A375 (cell line): ENCODE data around the gene HVCN1. TPM values are rescaled to one million over a fixed set of nuclear protein-coding genes. Genes with fewer than 3 reads are reported as not detected.

Experiments used
- small RNA-seq: library from RNA; depleted of rRNA; stranded (forward); fragments of <200 nt; gene quantifications from one replicate; pipeline ENCODE3, GENCODE V24; 2014
- total RNA-seq: library from RNA; depleted of rRNA; stranded (reverse); fragments of >200 nt; shearing (Covaris generic); gene quantifications from 2 replicates; pipeline ENCODE4 v1.2.3, GENCODE V29; 2014; rRNA removed

The HVCN1 gene, protein sequence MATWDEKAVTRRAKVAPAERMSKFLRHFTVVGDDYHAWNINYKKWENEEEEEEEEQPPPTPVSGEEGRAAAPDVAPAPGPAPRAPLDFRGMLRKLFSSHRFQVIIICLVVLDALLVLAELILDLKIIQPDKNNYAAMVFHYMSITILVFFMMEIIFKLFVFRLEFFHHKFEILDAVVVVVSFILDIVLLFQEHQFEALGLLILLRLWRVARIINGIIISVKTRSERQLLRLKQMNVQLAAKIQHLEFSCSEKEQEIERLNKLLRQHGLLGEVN
- 0.11 and 0.30 TPM in 2 replicates for total RNA-seq

DNA sequence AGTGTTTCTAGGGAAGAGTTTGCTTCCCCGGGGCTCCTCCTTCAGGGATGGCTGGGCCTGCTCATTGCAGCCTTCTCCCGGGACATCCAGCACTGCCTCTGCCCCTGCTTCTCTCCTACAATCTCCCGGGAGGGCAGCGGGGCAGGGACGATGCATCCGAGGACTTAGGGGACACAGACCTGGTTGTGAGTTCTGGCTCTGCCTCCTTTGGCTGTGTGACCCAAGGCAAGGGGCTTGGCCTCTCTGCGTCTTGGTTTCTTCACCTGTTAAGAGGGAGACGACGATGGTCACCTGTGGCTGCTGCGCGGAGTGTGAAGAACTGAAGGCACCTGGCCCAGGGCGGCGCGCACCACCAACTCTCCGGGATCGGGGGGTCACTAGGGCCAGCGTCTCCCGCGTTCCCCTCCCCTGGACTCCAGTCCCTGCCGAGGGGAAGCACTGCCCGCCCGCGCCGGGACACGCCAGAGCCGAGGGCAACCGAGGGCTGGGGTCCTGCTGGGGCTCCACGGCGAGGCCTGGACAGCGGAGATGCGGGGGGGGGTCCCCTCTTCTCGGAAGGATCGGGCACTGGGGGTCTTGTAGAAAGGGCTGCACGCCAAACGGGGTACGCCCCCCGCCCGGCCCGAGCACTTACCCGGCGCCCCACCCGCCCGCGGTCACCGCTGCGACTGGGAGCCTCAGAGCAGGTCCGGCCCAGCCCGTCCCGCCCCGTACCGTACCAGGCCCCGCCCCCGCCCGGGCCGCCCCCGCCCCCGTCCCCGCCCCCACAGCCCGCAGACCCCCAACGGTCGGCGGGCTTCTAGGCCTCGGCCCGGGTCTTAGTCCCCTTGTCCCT is at the start of gene HVCN1:
Gene HVCN1 (minus strand): TSS at position 670 of the 835 bp plus-strand sequence. CDS start 5,870 bp downstream, outside the sequence.

GRCh38 chr12:110613771-110614684 is 74.9 kb downstream of the HVCN1 start, which contains the start of gene TCTN1:
TSS of gene TCTN1 (plus strand) at chr12:110614129. CDS start at chr12:110614183, 54 bp downstream.

Small RNA genes within 50 kb of the gene (small RNA-seq; reads per million reads assigned to genes)
- gene RN7SL387P = not detected

Other genes starting within 250 kb of the HVCN1 start
- gene ARPC3, start 238.8 kb downstream of the HVCN1 start, total RNA-seq = 179 and 224 TPM in 2 replicates
- 22.2 and 22.7 TPM in 2 replicates for gene GPN3, start 220.9 kb downstream of the HVCN1 start, total RNA-seq
- gene FAM216A, start 220.3 kb downstream of the HVCN1 start, total RNA-seq = 57.5 and 60.2 TPM in 2 replicates
- gene VPS29, start 187.0 kb downstream of the HVCN1 start, total RNA-seq = 46.7 and 62.7 TPM in 2 replicates
- 0.24 and 0.26 TPM in 2 replicates for gene RAD9B, start 186.8 kb downstream of the HVCN1 start, total RNA-seq
- gene PPTC7, start 105.8 kb downstream of the HVCN1 start, total RNA-seq = 9.0 and 9.1 TPM in 2 replicates
- gene TCTN1, start 75.0 kb downstream of the HVCN1 start, total RNA-seq = 19.7 and 28.1 TPM in 2 replicates
- 131 and 145 TPM in 2 replicates for gene PPP1CC, start 53.8 kb upstream of the HVCN1 start, total RNA-seq
- not detected in 2 replicates for gene CCDC63, start 157.9 kb upstream of the HVCN1 start, total RNA-seq
- gene MYL2, start 231.5 kb upstream of the HVCN1 start, total RNA-seq = not detected in 2 replicates